Keratinocyte (primary cell): ENCODE measurements around the gene LPAR6.

Experiments used
- CTCF ChIP-seq, 3 experiments: IDR thresholded peaks in 1 of 3; conservative IDR thresholded peaks in 1 of 3; optimal IDR thresholded peaks in 1 of 3; 2 replicates in 2 of 3; 3 replicates in 1 of 3; pipeline versions ENCODE3 to v1.5.1; 2011; ENCODE audit warnings: low read length in 3 of 3, mild to moderate bottlenecking in 3 of 3, moderate library complexity in 2 of 3, control low read depth in 1 of 3, inconsistent platforms in 1 of 3; ENCODE audit not compliant: insufficient read depth in 2 of 3; ENCODE audit errors: extremely low read depth in 1 of 3
- EZH2 ChIP-seq: IDR thresholded peaks from one replicate; pipeline ENCODE4 v1.6.1; 2012; ENCODE audit warnings: inconsistent platforms, mild to moderate bottlenecking, low read length, moderate library complexity

GRCh38 chr13:48411147-48411794, 1.6 kb downstream of the LPAR6 start:
- TF ChIP-seq CTCF (optimal IDR thresholded peaks at IDR 0.05 in 1 of 3, IDR thresholded peaks at IDR 0.05 in 1 of 3, conservative IDR thresholded peaks at IDR 0.05 in 1 of 3; ENCODE audit: extremely low read depth in 1 of 3, insufficient read depth in 2 of 3, low read length in 3 of 3) (no peak), EZH2 (no peak)
